HL-60 (cell line): ENCODE measurements around the gene CHN2.

Source experiments
- DNase-seq, 2 experiments: peaks; one replicate each; pipeline ENCODE4 v3.0.0-alpha.2; 2010 to 2020; ENCODE audit warnings: low read depth in 1 of 2, low spot score in 1 of 2
- H3K27ac ChIP-seq: fragments of 250-450 bp; sonication (Bioruptor Pico); replicated peaks from 2 replicates; pipeline ENCODE4 v1.5.1; 2020; ENCODE audit warnings: mild to moderate bottlenecking, moderate library complexity
- H3K27me3 ChIP-seq: fragments of 250-450 bp; sonication (Bioruptor Pico); 2 replicates; pipeline ENCODE4 v1.5.1; 2021; ENCODE audit warnings: mild to moderate bottlenecking, moderate library complexity; ENCODE audit not compliant: insufficient read depth, poor library complexity, severe bottlenecking
- H3K4me3 ChIP-seq: replicated peaks from 2 replicates; pipeline ENCODE4 v1.5.1; 2011; ENCODE audit warnings: mild to moderate bottlenecking, control low read depth, low read length; ENCODE audit not compliant: insufficient read depth
- CTCF ChIP-seq: IDR thresholded peaks from one replicate; pipeline ENCODE4 v1.5.1; 2011; ENCODE audit warnings: low read length, control low read depth, inconsistent platforms; ENCODE audit not compliant: insufficient read depth
- GABPA ChIP-seq: IDR thresholded peaks from 2 replicates; pipeline ENCODE4 v1.6.1; 2012; ENCODE audit warnings: low read depth
- POLR2AphosphoS5 ChIP-seq: IDR thresholded peaks from 2 replicates; pipeline ENCODE4 v1.6.1; 2012; ENCODE audit warnings: low read depth
- REST ChIP-seq: IDR thresholded peaks from 2 replicates; pipeline ENCODE4 v1.6.1; 2012; ENCODE audit warnings: low read depth; ENCODE audit not compliant: insufficient replicate concordance
- SPI1 ChIP-seq: IDR thresholded peaks from 2 replicates; pipeline ENCODE4 v1.6.1; 2012; ENCODE audit warnings: low read depth, mild to moderate bottlenecking, borderline replicate concordance

The CHN2 gene

DNA sequence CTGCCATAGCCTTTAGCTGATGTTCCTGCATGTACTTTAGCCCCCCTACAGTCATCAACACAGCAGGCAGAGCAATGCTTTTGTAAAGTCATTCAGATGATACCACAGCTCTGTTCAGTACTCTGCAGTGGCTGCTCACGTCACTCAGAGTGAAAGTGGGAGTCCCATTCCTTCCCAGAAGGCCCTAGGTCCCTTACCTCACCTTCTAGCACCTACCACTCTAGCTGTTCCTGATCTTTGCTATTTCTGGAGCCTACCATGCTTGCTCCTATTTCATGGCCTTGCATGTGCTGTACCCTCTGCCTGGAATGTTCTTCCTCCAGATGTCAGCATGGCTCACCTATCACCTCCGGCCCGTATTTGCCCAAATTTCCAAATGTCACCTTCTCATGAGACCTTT lies 274.7 kb downstream of the CHN2 start:
- H3K4me3 ChIP-seq = no peak overlapping the region
- no peak overlapping the region for H3K27ac ChIP-seq
- peaks cover 2% of the 10 kb centered on the region for H3K27me3 ChIP-seq
- DNase-seq = no peak
- TF ChIP-seq POLR2AphosphoS5 = no peak
- TF ChIP-seq CTCF = no peak
- TF ChIP-seq SPI1 = no peak
- TF ChIP-seq REST = no peak
- no peak for TF ChIP-seq GABPA

DNA sequence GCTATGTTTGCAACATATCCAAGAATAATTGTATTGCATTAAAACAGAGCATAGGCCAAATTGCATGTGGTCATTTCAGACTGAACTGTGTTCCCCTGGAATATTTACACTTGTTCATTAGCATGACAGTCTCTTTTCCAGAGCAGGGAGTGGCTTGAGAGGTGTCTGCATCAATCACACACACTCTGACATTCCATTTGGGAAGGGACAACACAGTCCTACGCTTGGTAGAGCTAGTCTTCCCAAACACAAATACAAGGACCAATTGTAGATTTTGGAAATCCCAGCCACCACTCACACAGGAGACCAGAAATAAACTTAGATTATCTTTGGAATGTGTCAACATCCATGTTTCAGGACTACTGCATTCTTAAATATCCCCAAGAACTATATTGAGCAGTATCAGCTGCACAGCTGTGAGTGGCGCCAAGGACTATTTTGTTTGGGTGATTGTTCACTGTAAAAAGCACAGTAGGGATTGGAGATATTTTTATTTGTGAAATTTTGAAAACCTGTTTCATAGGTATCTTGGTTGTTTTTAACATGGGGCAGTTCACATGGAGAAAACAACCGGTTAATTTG lies 275.5 kb downstream of the CHN2 start:
- DNase-seq = no peak
- TF ChIP-seq REST (no peak), POLR2AphosphoS5 (no peak), GABPA (no peak), SPI1 (no peak), CTCF (no peak)
- H3K27ac ChIP-seq = no peak overlapping the region
- H3K4me3 ChIP-seq = no peak overlapping the region
- peaks cover 7% of the 10 kb centered on the region for H3K27me3 ChIP-seq

GRCh38 chr7:29471444-29472138 lies 277.0 kb downstream of the CHN2 start:
- H3K4me3 ChIP-seq = no peak overlapping the region
- H3K27ac ChIP-seq = no peak overlapping the region
- DNase-seq = no peak
- TF ChIP-seq POLR2AphosphoS5 (no peak), GABPA (no peak), CTCF (no peak), REST (no peak), SPI1 (no peak)
- peaks cover 7% of the 10 kb centered on the region for H3K27me3 ChIP-seq
